Glutamatergic neuron (in vitro differentiated cells): ENCODE measurements around the gene GNAS. TPM values are rescaled to one million over a fixed set of nuclear protein-coding genes. Genes with fewer than 3 reads are reported as not detected.
"Not testable (repeated sequence)": the region's sequence is repeated elsewhere in the genome, so short reads cannot be mapped to it uniquely, and the experiment has no call there.

Experiments
- DNase-seq: peaks from one replicate; pipeline ENCODE4 v3.0.0; 2022
- H3K27ac Mint-ChIP-seq: one replicate; pipeline ENCODE4 v1.8.0; 2020; ENCODE audit warnings: mild to moderate bottlenecking, mixed read lengths, inconsistent platforms; ENCODE audit not compliant: unreplicated experiment
- H3K27me3 Mint-ChIP-seq: one replicate; pipeline ENCODE4 v1.8.0; 2020; ENCODE audit warnings: mild to moderate bottlenecking, moderate library complexity, mixed read lengths, inconsistent platforms; ENCODE audit not compliant: unreplicated experiment
- H3K36me3 Mint-ChIP-seq: one replicate; pipeline ENCODE4 v1.8.0; 2020; ENCODE audit warnings: mild to moderate bottlenecking, mixed read lengths, inconsistent platforms; ENCODE audit not compliant: unreplicated experiment
- H3K4me1 Mint-ChIP-seq: one replicate; pipeline ENCODE4 v1.8.0; 2020; ENCODE audit warnings: mild to moderate bottlenecking, low read depth, mixed read lengths, inconsistent platforms; ENCODE audit not compliant: unreplicated experiment
- H3K4me3 Mint-ChIP-seq: one replicate; pipeline ENCODE4 v1.8.0; 2020; ENCODE audit warnings: mild to moderate bottlenecking, mixed read lengths, inconsistent platforms; ENCODE audit not compliant: unreplicated experiment
- H3K9me3 Mint-ChIP-seq: one replicate; pipeline ENCODE4 v1.8.0; 2020; ENCODE audit warnings: mild to moderate bottlenecking, moderate library complexity, mixed read lengths, inconsistent platforms; ENCODE audit not compliant: unreplicated experiment
- CTCF ChIP-seq: fragments of 200-600 bp; sonication (generic); IDR thresholded peaks from one replicate; pipeline ENCODE4 v1.5.0; 2021; ENCODE audit not compliant: partially characterized antibody, unreplicated experiment
- total RNA-seq: library from RNA; stranded (reverse); fragmentation: NEBNext Ultra II Directional; extraction: Animal tissue kit (Norgen Biotek cat#: 25700); gene quantifications from one replicate; pipeline ENCODE4 v1.2.1, GENCODE V29; 2021; ENCODE audit not compliant: unreplicated experiment

The GNAS gene
- total RNA-seq, 1 donor from 2014 or later: 1,989 TPM

GRCh38 chr20:58828136-58828535 lies 24.4 kb upstream of the GNAS start:
- DNase-seq: no peak
- Mint-ChIP-seq H3K4me3 (no peak overlapping the region), H3K36me3 (no peaks in the 10 kb centered on the region), H3K27ac (no peak overlapping the region), H3K27me3 (peaks cover 2% of the 10 kb centered on the region), H3K9me3 (peaks cover 1% of the 10 kb centered on the region), H3K4me1 (no peaks in the 10 kb centered on the region)
- no peak for TF ChIP-seq CTCF

DNA sequence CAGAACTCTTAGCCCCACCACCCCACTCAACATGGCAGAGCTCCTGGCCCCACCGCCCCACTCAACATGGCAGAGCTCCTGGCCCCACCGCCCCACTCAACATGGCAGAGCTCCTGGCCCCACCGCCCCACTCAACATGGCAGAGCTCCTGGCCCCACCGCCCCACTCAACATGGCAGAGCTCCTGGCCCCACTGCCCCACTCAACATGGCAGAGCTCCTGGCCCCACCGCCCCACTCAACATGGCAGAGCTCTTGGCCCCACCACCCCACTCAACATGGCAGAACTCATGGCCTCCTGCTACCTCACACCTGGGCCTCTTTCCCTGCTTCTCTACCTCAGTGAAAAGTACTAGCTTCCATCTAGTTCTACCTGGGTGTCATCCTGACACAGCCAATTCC lies 23.7 kb upstream of the GNAS start:
- H3K4me1 Mint-ChIP-seq, H3K27me3 Mint-ChIP-seq, DNase-seq, H3K9me3 Mint-ChIP-seq, H3K4me3 Mint-ChIP-seq, H3K27ac Mint-ChIP-seq, H3K36me3 Mint-ChIP-seq: not testable (repeated sequence)

DNA sequence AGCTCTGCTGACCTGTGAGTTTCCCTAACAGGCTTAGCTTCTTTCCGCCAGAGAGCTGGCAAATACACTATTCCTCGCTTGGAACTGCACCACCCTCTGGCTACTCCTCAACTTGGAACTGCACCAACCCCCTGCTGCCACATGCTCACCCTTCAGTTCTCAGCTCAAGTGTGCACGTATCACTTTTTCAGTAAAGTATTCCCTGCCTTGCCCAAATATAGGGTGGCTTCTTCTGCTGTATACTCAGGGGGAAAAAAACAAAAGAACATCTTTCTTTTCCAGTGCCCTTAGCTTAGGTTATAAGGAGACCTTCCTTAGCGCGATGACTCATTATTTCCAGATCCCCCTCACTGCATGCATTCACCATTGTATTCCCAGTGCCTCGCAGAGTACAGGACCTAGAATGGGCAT lies 23.0 kb upstream of the GNAS start:
- no peak for DNase-seq
- Mint-ChIP-seq H3K4me1 (peaks cover 3% of the 10 kb centered on the region), H3K27ac (no peak overlapping the region), H3K27me3 (peaks cover 1% of the 10 kb centered on the region), H3K36me3 (no peaks in the 10 kb centered on the region), H3K9me3 (peaks cover 3% of the 10 kb centered on the region), H3K4me3 (no peak overlapping the region)
- TF ChIP-seq CTCF: no peak

DNA sequence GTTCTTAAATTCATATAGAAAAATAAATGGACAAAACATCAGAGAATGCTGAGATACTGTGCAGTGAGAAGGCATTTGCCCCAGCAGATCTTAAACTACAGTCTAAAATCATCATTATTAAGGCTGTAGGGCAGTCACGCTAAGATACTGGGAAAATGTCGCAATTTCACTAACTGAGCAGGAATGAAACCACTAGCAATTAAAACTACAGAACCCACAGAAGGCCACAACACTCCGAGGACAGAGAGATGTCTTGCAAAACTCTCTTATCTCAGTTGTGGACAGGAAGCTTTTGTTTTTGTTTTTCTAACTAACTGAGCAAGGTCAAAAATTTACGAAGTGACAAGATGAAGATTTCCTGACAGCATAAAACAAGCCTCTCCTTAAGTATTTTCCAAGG lies 20.1 kb upstream of the GNAS start:
- Mint-ChIP-seq H3K27me3 (peaks cover 4% of the 10 kb centered on the region), H3K9me3 (peaks cover 3% of the 10 kb centered on the region), H3K4me3 (no peak overlapping the region), H3K27ac (no peak overlapping the region), H3K4me1 (peaks cover 20% of the 10 kb centered on the region), H3K36me3 (no peaks in the 10 kb centered on the region)
- no peak for TF ChIP-seq CTCF
- no peak for DNase-seq

DNA sequence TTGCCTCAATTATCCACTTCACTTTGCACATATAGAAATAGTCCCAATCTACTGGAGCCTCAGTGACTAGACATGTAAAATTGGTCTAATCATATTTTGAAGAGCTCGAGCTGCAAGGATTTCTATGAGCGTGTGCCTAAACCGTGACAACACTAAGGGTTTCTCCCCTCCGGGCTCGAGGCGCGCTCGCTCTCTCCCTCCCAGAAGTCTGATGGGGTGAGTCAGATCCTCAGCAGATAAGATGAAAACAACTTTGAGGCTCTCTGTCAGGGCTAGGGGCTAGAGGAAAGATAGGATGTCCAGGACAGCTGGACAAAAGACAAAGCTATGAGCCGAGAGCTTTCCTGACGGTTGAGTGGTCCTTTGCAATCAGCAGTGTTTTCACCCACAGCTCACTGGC lies 18.6 kb upstream of the GNAS start:
- Mint-ChIP-seq H3K4me3 (no peak overlapping the region), H3K36me3 (no peaks in the 10 kb centered on the region), H3K27ac (no peak overlapping the region), H3K27me3 (peaks cover 4% of the 10 kb centered on the region), H3K9me3 (peaks cover 3% of the 10 kb centered on the region), H3K4me1 (peaks cover 20% of the 10 kb centered on the region)
- TF ChIP-seq CTCF: no peak
- no peak for DNase-seq

GRCh38 chr20:58835231-58835630 lies 17.3 kb upstream of the GNAS start:
- peaks cover 22% of the 10 kb centered on the region for H3K4me1 Mint-ChIP-seq
- peaks cover 6% of the 10 kb centered on the region for H3K27me3 Mint-ChIP-seq
- no peak overlapping the region for H3K4me3 Mint-ChIP-seq
- no peaks in the 10 kb centered on the region for H3K36me3 Mint-ChIP-seq
- TF ChIP-seq CTCF: no peak
- no peak for DNase-seq
- peaks cover 3% of the 10 kb centered on the region for H3K9me3 Mint-ChIP-seq
- H3K27ac Mint-ChIP-seq: no peak overlapping the region
